Epithelial cell of esophagus (primary cell): ENCODE measurements around the gene SHROOM4.
A peak's percentile ranks its signal among the peaks of the same experiment; 100 is the strongest.

Experiments
- DNase-seq: peaks from one replicate; pipeline ENCODE4 v3.0.0; 2010; ENCODE audit warnings: low read depth
- H3K4me3 ChIP-seq: 2 replicates; pipeline ENCODE4 v1.5.1; 2011; ENCODE audit warnings: mild to moderate bottlenecking, low read length, control low read depth
- CTCF ChIP-seq: IDR thresholded peaks from 2 replicates; pipeline ENCODE4 v1.5.1; 2011; ENCODE audit warnings: low read depth, mild to moderate bottlenecking, low read length, control low read depth, inconsistent platforms; ENCODE audit not compliant: insufficient read depth; ENCODE audit errors: missing control alignments

SHROOM4 gene

GRCh38 chrX:50768801-50769200, 45.2 kb downstream of the SHROOM4 start:
- no peak for DNase-seq
- TF ChIP-seq CTCF = no peak

GRCh38 chrX:50765986-50766385, 48.0 kb downstream of the SHROOM4 start:
- H3K4me3 ChIP-seq = no peak overlapping the region
- TF ChIP-seq CTCF = no peak

More at GRCh38 chrX:50768801-50769200, 45.2 kb downstream of the SHROOM4 start:
- H3K4me3 ChIP-seq = no peak overlapping the region

GRCh38 chrX:50762578-50762977, 51.4 kb downstream of the SHROOM4 start:
- no peak for TF ChIP-seq CTCF
- DNase-seq = peak; percentile 34
- no peak overlapping the region for H3K4me3 ChIP-seq

More at GRCh38 chrX:50765986-50766385, 48.0 kb downstream of the SHROOM4 start:
- DNase-seq = no peak

GRCh38 chrX:50756276-50756675, 57.7 kb downstream of the SHROOM4 start:
- no peak for TF ChIP-seq CTCF
- H3K4me3 ChIP-seq = no peak overlapping the region
- peak; percentile 27 for DNase-seq

GRCh38 chrX:50751091-50751490, 62.9 kb downstream of the SHROOM4 start:
- no peak for TF ChIP-seq CTCF
- no peak overlapping the region for H3K4me3 ChIP-seq
- no peak for DNase-seq

- H3K4me3 ChIP-seq = no peak overlapping the region
- DNase-seq = peak; percentile 37
- peak; percentile 76 for TF ChIP-seq CTCF
Observed at GRCh38 chrX:50747471-50747900, 66.5 kb downstream of the SHROOM4 start.

- no peak overlapping the region for H3K4me3 ChIP-seq
- DNase-seq = no peak
- no peak for TF ChIP-seq CTCF
Observed at GRCh38 chrX:50736656-50737055, 77.3 kb downstream of the SHROOM4 start.
